ENCODE data around the gene ABI3BP. TPM values are rescaled to one million over a fixed set of nuclear protein-coding genes. Genes with fewer than 3 reads are reported as not detected.

The ABI3BP gene
- total and polyA plus RNA-seq, 10 of the 15 experiments (the other 5 are each of a cell fraction or from before 2014, with no cell fraction given), result 0.03 to 0.42 (median 0.11) TPM; not detected in 4

DNA sequence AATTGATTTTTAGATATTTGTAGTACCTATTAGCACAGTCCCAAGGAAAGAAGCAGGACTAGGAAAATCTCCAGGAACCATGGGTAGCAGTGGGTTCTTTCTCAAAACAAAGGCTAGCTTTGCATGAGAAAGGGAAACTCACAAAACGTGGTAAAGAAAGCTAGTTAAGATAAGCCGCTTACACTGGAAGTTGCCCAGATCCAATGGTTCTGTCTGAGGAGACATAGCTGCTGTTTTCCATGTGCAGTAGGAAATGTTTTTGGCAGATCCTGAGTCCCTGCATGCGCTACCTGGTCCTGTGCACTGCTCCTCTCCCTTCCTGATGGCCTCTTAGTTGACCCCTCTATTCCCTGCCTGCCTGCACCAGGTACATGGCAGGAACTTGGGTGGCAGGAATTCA lies 223.5 kb downstream of the ABI3BP start (continued):
- TF ChIP-seq, protein P1, sequence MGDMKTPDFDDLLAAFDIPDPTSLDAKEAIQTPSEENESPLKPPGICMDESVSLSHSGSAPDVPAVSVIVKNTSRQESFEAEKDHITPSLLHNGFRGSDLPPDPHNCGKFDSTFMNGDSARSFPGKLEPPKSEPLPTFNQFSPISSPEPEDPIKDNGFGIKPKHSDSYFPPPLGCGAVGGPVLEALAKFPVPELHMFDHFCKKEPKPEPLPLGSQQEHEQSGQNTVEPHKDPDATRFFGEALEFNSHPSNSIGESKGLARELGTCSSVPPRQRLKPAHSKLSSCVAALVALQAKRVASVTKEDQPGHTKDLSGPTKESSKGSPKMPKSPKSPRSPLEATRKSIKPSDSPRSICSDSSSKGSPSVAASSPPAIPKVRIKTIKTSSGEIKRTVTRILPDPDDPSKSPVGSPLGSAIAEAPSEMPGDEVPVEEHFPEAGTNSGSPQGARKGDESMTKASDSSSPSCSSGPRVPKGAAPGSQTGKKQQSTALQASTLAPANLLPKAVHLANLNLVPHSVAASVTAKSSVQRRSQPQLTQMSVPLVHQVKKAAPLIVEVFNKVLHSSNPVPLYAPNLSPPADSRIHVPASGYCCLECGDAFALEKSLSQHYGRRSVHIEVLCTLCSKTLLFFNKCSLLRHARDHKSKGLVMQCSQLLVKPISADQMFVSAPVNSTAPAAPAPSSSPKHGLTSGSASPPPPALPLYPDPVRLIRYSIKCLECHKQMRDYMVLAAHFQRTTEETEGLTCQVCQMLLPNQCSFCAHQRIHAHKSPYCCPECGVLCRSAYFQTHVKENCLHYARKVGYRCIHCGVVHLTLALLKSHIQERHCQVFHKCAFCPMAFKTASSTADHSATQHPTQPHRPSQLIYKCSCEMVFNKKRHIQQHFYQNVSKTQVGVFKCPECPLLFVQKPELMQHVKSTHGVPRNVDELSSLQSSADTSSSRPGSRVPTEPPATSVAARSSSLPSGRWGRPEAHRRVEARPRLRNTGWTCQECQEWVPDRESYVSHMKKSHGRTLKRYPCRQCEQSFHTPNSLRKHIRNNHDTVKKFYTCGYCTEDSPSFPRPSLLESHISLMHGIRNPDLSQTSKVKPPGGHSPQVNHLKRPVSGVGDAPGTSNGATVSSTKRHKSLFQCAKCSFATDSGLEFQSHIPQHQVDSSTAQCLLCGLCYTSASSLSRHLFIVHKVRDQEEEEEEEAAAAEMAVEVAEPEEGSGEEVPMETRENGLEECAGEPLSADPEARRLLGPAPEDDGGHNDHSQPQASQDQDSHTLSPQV (IDR thresholded peaks at IDR 0.05), result no peak

DNA sequence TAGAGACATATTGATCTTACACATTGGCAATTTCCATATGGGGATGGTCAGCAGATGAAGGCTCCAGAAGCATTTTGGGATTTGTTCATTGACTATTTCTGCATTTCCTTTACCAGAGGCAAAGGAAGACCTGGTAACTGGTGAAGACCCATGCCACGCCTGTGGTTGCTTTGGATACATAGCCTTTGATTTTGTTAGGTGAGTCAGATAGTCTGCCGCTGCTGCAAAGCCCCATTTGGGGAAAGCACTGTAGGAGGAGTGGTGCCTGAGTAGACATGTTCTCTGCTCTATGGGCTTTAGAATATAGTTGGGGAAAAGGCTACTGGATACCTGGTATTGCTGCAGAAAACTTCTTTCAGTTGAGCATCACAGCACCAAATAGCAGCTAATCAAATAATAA lies 227.2 kb downstream of the ABI3BP start:
- ATAC-seq (no peak), FAIRE-seq (no peak), DNase-seq (ENCODE audit: low read depth, low spot score) (no peak)
- POLR2A ChIA-PET, result no interaction called here
- Histone ChIP-seq H3K4me3 (no peak overlapping the region), H2AFZ (ENCODE audit: control insufficient read depth, low read depth, low read length) (no peak overlapping the region), H3K27ac (ENCODE audit: control insufficient read depth, insufficient read depth) (no peak overlapping the region), H3K27me3 (replicated peaks in 1 of 2; ENCODE audit: control insufficient read depth in 2 of 2, insufficient read depth in 2 of 2, low read length in 1 of 2) (no peaks in the 10 kb centered on the region), H4K20me1 (ENCODE audit: control insufficient read depth, insufficient read depth) (no peaks in the 10 kb centered on the region), H3K4me2 (ENCODE audit: control insufficient read depth, insufficient read depth) (no peak overlapping the region), H3K9me3 (replicated peaks; ENCODE audit: control insufficient read depth, insufficient read depth, low read length) (no peaks in the 10 kb centered on the region), H3K36me3 (ENCODE audit: control insufficient read depth in 2 of 2, insufficient read depth in 2 of 2, low read length in 1 of 2) (no peaks in the 10 kb centered on the region), H3K4me1 (ENCODE audit: control insufficient read depth, insufficient read depth, low read length) (no peaks in the 10 kb centered on the region), H3K79me2 (ENCODE audit: control insufficient read depth, insufficient read depth, low read length) (no peaks in the 10 kb centered on the region), H3K9ac (ENCODE audit: control insufficient read depth, insufficient read depth, low read length) (no peak overlapping the region)
- RAD21 ChIA-PET (ENCODE audit: unreplicated experiment), result no interaction called here
- BruUV-seq (replicated peaks), result no TSS peak
- in situ Hi-C loops (cut with MboI), result no loop called here
- 69% methylated on average over 2 of the region's 2 CpGs for WGBS (ENCODE audit: insufficient coverage, insufficient replicate concordance, low lambda C conversion rate, missing lambda C conversion rate)
- CTCF ChIA-PET, result interaction anchor here (2.0 kb wide), 1 partner anchor 11 kb away, joined by 6 read pairs; no protein-coding TSS in a partner anchor
- SMC1A ChIA-PET (ENCODE audit: uncharacterized antibody, unreplicated experiment), result interaction anchor here (1.4 kb wide), 1 partner anchor 11 kb away, joined by 3 read pairs; no protein-coding TSS in a partner anchor
- intact Hi-C loops (cut with micrococcal nuclease; ENCODE audit: unreplicated experiment), result no loop called here
- no peak for TF ChIP-seq MYC (IDR thresholded peaks at IDR 0.05; ENCODE audit: insufficient read depth, insufficient read length, insufficient replicate concordance, low read length, severe bottlenecking)
- TF ChIP-seq PAX5 (IDR thresholded peaks at IDR 0.05; ENCODE audit: borderline replicate concordance, low read depth, low read length), result no peak
- no peak for TF ChIP-seq IKZF2 (IDR thresholded peaks at IDR 0.05)
- TF ChIP-seq EP300 (IDR thresholded peaks at IDR 0.05; ENCODE audit: borderline replicate concordance in 1 of 2, control insufficient read depth in 1 of 2, low read depth in 2 of 2, low read length in 2 of 2), result no peak
- TF ChIP-seq, protein P2, sequence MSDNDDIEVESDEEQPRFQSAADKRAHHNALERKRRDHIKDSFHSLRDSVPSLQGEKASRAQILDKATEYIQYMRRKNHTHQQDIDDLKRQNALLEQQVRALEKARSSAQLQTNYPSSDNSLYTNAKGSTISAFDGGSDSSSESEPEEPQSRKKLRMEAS (IDR thresholded peaks at IDR 0.05; ENCODE audit: low read depth, low read length), result no peak
- no peak for TF ChIP-seq POLR2AphosphoS5 (IDR thresholded peaks at IDR 0.05; ENCODE audit: low read length)
- TF ChIP-seq NBN (IDR thresholded peaks at IDR 0.05), result no peak
- no peak for TF ChIP-seq KDM1A (IDR thresholded peaks at IDR 0.05; ENCODE audit: borderline replicate concordance)
- no peak for TF ChIP-seq MXI1 (IDR thresholded peaks at IDR 0.05; ENCODE audit: low read depth, low read length)
- TF ChIP-seq ZNF622 (IDR thresholded peaks at IDR 0.05), result no peak
- no peak for TF ChIP-seq RAD51 (IDR thresholded peaks at IDR 0.05)
- no peak for TF ChIP-seq PML (IDR thresholded peaks at IDR 0.05; ENCODE audit: low read length)
- TF ChIP-seq, protein P3, sequence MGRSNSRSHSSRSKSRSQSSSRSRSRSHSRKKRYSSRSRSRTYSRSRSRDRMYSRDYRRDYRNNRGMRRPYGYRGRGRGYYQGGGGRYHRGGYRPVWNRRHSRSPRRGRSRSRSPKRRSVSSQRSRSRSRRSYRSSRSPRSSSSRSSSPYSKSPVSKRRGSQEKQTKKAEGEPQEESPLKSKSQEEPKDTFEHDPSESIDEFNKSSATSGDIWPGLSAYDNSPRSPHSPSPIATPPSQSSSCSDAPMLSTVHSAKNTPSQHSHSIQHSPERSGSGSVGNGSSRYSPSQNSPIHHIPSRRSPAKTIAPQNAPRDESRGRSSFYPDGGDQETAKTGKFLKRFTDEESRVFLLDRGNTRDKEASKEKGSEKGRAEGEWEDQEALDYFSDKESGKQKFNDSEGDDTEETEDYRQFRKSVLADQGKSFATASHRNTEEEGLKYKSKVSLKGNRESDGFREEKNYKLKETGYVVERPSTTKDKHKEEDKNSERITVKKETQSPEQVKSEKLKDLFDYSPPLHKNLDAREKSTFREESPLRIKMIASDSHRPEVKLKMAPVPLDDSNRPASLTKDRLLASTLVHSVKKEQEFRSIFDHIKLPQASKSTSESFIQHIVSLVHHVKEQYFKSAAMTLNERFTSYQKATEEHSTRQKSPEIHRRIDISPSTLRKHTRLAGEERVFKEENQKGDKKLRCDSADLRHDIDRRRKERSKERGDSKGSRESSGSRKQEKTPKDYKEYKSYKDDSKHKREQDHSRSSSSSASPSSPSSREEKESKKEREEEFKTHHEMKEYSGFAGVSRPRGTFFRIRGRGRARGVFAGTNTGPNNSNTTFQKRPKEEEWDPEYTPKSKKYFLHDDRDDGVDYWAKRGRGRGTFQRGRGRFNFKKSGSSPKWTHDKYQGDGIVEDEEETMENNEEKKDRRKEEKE (IDR thresholded peaks at IDR 0.05), result no peak
- no peak for TF ChIP-seq POU2F2 (IDR thresholded peaks at IDR 0.05; ENCODE audit: borderline replicate concordance, low read depth, low read length)
- no peak for TF ChIP-seq NR2C1 (IDR thresholded peaks at IDR 0.05)
- TF ChIP-seq ZZZ3 (IDR thresholded peaks at IDR 0.05; ENCODE audit: control insufficient read depth, insufficient read length, low read depth), result no peak
